ENCODE results near the gene PROSER3.

GRCh38 chr19:35789195-35789977 is 31.4 kb downstream of the PROSER3 start:
- TF ChIP-seq CTCF (IDR thresholded peaks at IDR 0.05) (no peak), POLR2A (IDR thresholded peaks at IDR 0.05) (no peak)

Data from uterus (tissue), 2 donors.